Neuron (in vitro differentiated cells): ENCODE data around the gene TMEM130.

Experiments
- H2AFZ ChIP-seq: one replicate; pipeline ENCODE4 v1.6.1; 2013; ENCODE audit warnings: low read depth, mild to moderate bottlenecking, inconsistent platforms, low read length, moderate library complexity
- H3K27me3 ChIP-seq: one replicate; pipeline ENCODE4 v1.6.1; 2013; ENCODE audit warnings: low read length; ENCODE audit not compliant: insufficient read depth
- H3K36me3 ChIP-seq: one replicate; pipeline ENCODE4 v1.6.1; 2013; ENCODE audit warnings: low read length; ENCODE audit not compliant: insufficient read depth
- H3K4me1 ChIP-seq: one replicate; pipeline ENCODE4 v1.6.1; 2013; ENCODE audit warnings: low read length; ENCODE audit not compliant: insufficient read depth
- H3K4me3 ChIP-seq: 2 replicates; pipeline ENCODE4 v1.5.1; 2013; ENCODE audit warnings: mild to moderate bottlenecking, low read length, moderate library complexity
- H3K9me3 ChIP-seq: one replicate; pipeline ENCODE4 v1.6.1; 2013; ENCODE audit warnings: low read length

TMEM130 gene

GRCh38 chr7:98830972-98831548, 38.8 kb downstream of the TMEM130 start:
- Histone ChIP-seq H3K4me3 (no peak overlapping the region), H2AFZ (no peak overlapping the region), H3K4me1 (peaks cover 4% of the 10 kb centered on the region), H3K9me3 (no peaks in the 10 kb centered on the region), H3K27me3 (no peaks in the 10 kb centered on the region), H3K36me3 (no peaks in the 10 kb centered on the region)

- H3K4me1 ChIP-seq, result no peaks in the 10 kb centered on the region
- no peak overlapping the region for H2AFZ ChIP-seq
- H3K27me3 ChIP-seq, result no peaks in the 10 kb centered on the region
- no peaks in the 10 kb centered on the region for H3K36me3 ChIP-seq
- H3K4me3 ChIP-seq, result no peak overlapping the region
- H3K9me3 ChIP-seq, result no peaks in the 10 kb centered on the region
Observed at GRCh38 chr7:98828368-98828767, 41.4 kb downstream of the TMEM130 start.

- Histone ChIP-seq H3K36me3 (no peaks in the 10 kb centered on the region), H2AFZ (no peak overlapping the region), H3K9me3 (no peaks in the 10 kb centered on the region), H3K4me1 (no peaks in the 10 kb centered on the region), H3K4me3 (no peak overlapping the region), H3K27me3 (no peaks in the 10 kb centered on the region)
Observed at GRCh38 chr7:98827258-98827657, 42.6 kb downstream of the TMEM130 start.

GRCh38 chr7:98826811-98827231, 43.0 kb downstream of the TMEM130 start:
- Histone ChIP-seq H3K9me3 (no peaks in the 10 kb centered on the region), H2AFZ (no peak overlapping the region), H3K36me3 (no peaks in the 10 kb centered on the region), H3K4me3 (no peak overlapping the region), H3K27me3 (no peaks in the 10 kb centered on the region), H3K4me1 (no peaks in the 10 kb centered on the region)

- Histone ChIP-seq H3K4me1 (no peaks in the 10 kb centered on the region), H3K9me3 (no peaks in the 10 kb centered on the region), H3K27me3 (no peaks in the 10 kb centered on the region), H3K4me3 (no peak overlapping the region), H2AFZ (no peak overlapping the region), H3K36me3 (no peaks in the 10 kb centered on the region)
Observed at GRCh38 chr7:98826387-98826786, 43.4 kb downstream of the TMEM130 start.

- Histone ChIP-seq H3K4me1 (no peaks in the 10 kb centered on the region), H3K4me3 (no peak overlapping the region), H3K36me3 (no peaks in the 10 kb centered on the region), H2AFZ (no peak overlapping the region), H3K27me3 (no peaks in the 10 kb centered on the region), H3K9me3 (no peaks in the 10 kb centered on the region)
Observed at GRCh38 chr7:98823226-98823625, 46.6 kb downstream of the TMEM130 start.

GRCh38 chr7:98821348-98821747, 48.5 kb downstream of the TMEM130 start:
- no peaks in the 10 kb centered on the region for H3K4me1 ChIP-seq
- no peaks in the 10 kb centered on the region for H3K27me3 ChIP-seq
- no peaks in the 10 kb centered on the region for H3K9me3 ChIP-seq
- no peak overlapping the region for H2AFZ ChIP-seq
- H3K36me3 ChIP-seq, result no peaks in the 10 kb centered on the region
- no peak overlapping the region for H3K4me3 ChIP-seq

- Histone ChIP-seq H3K9me3 (no peaks in the 10 kb centered on the region), H3K4me1 (no peaks in the 10 kb centered on the region), H2AFZ (no peak overlapping the region), H3K4me3 (no peak overlapping the region), H3K27me3 (no peaks in the 10 kb centered on the region), H3K36me3 (no peaks in the 10 kb centered on the region)
Observed at GRCh38 chr7:98816967-98817710, 52.7 kb downstream of the TMEM130 start.

GRCh38 chr7:98816241-98816640, 53.6 kb downstream of the TMEM130 start:
- H3K27me3 ChIP-seq, result no peaks in the 10 kb centered on the region
- H2AFZ ChIP-seq, result no peak overlapping the region
- no peaks in the 10 kb centered on the region for H3K4me1 ChIP-seq
- H3K4me3 ChIP-seq, result no peak overlapping the region
- H3K9me3 ChIP-seq, result no peaks in the 10 kb centered on the region
- no peaks in the 10 kb centered on the region for H3K36me3 ChIP-seq

GRCh38 chr7:98815313-98815712, 54.5 kb downstream of the TMEM130 start:
- H2AFZ ChIP-seq, result no peak overlapping the region
- no peaks in the 10 kb centered on the region for H3K36me3 ChIP-seq
- H3K4me3 ChIP-seq, result no peak overlapping the region

GRCh38 chr7:98811299-98811698, 58.5 kb downstream of the TMEM130 start:
- no peak overlapping the region for H3K4me3 ChIP-seq
- H3K36me3 ChIP-seq, result no peaks in the 10 kb centered on the region
- no peaks in the 10 kb centered on the region for H3K9me3 ChIP-seq
- no peaks in the 10 kb centered on the region for H3K27me3 ChIP-seq
- H3K4me1 ChIP-seq, result peaks cover 26% of the 10 kb centered on the region
- no peak overlapping the region for H2AFZ ChIP-seq

More at GRCh38 chr7:98815313-98815712, 54.5 kb downstream of the TMEM130 start:
- Histone ChIP-seq H3K9me3 (no peaks in the 10 kb centered on the region), H3K27me3 (no peaks in the 10 kb centered on the region), H3K4me1 (peaks cover 6% of the 10 kb centered on the region)

GRCh38 chr7:98810153-98810802, 59.5 kb downstream of the TMEM130 start:
- H3K27me3 ChIP-seq, result no peaks in the 10 kb centered on the region
- no peaks in the 10 kb centered on the region for H3K9me3 ChIP-seq
- H3K4me1 ChIP-seq, result peaks cover 26% of the 10 kb centered on the region
- H2AFZ ChIP-seq, result no peak overlapping the region
- no peaks in the 10 kb centered on the region for H3K36me3 ChIP-seq
- H3K4me3 ChIP-seq, result no peak overlapping the region

- H2AFZ ChIP-seq, result no peak overlapping the region
- peaks cover 26% of the 10 kb centered on the region for H3K4me1 ChIP-seq
- no peaks in the 10 kb centered on the region for H3K36me3 ChIP-seq
- no peak overlapping the region for H3K4me3 ChIP-seq
- H3K27me3 ChIP-seq, result no peaks in the 10 kb centered on the region
- H3K9me3 ChIP-seq, result no peaks in the 10 kb centered on the region
Observed at GRCh38 chr7:98808751-98809460, 60.9 kb downstream of the TMEM130 start.
